Gastrocnemius medialis (tissue), 4 donors: Measurements from ENCODE around the gene ZNF134. TPM values are rescaled to one million over a fixed set of nuclear protein-coding genes. Genes with fewer than 3 reads are reported as not detected.

Experiments
- ATAC-seq, 2 donors: fragments of 150-250 bp; one replicate each; pipeline ENCODE4 v1.9.1; 2016
- DNase-seq, 2 donors: peaks; one replicate each; pipeline ENCODE4 v3.0.0-alpha.2; 2019
- H3K27ac ChIP-seq, 4 donors: fragments of 200-600 bp; sonication (generic); 1 replicate in 1 of 4; 2 replicates in 3 of 4; pipeline ENCODE4 v1.5.1; 2016 to 2018; ENCODE audit warnings: mild to moderate bottlenecking in 2 of 4, moderate library complexity in 1 of 4
- H3K27me3 ChIP-seq, 3 donors: fragments of 200-600 bp; sonication (generic) in 2 of 3; 1 replicate in 1 of 3; 2 replicates in 2 of 3; pipeline versions ENCODE4 v1.5.1 to v1.6.0; 2016 to 2019; ENCODE audit warnings: mild to moderate bottlenecking in 1 of 3, moderate library complexity in 1 of 3
- H3K36me3 ChIP-seq, 2 donors: fragments of 200-600 bp; sonication (generic) in 1 of 2; one replicate each; pipeline ENCODE4 v1.5.1; 2017 to 2018
- H3K4me1 ChIP-seq, 2 donors: fragments of 200-600 bp; sonication (generic) in 1 of 2; one replicate each; pipeline ENCODE4 v1.5.1; 2016 to 2017; ENCODE audit warnings: mild to moderate bottlenecking in 2 of 2
- H3K4me3 ChIP-seq, 4 donors: fragments of 200-600 bp; sonication (generic) in 3 of 4; 1 replicate in 1 of 4; 2 replicates in 3 of 4; pipeline ENCODE4 v1.5.1; 2016 to 2019; ENCODE audit warnings: mild to moderate bottlenecking in 2 of 4
- H3K9me3 ChIP-seq, 3 donors: fragments of 200-600 bp; sonication (generic) in 2 of 3; 1 replicate in 1 of 3; 2 replicates in 2 of 3; pipeline ENCODE4 v1.5.1; 2016 to 2019
- CTCF ChIP-seq, 5 experiments: fragments of 450-650 bp in 3 of 5; fragments of 200-600 bp in 2 of 5; sonication (generic) in 2 of 5; IDR thresholded peaks in 4 of 5; conservative IDR thresholded peaks in 1 of 5; 1 replicate in 4 of 5; 2 replicates in 1 of 5; pipeline ENCODE4 v1.5.1; 2016 to 2019; ENCODE audit warnings: antibody characterized with exemption in 5 of 5, mild to moderate bottlenecking in 3 of 5, moderate library complexity in 3 of 5
- in situ Hi-C, 4 donors: fragments of 200-750 bp; cut with MboI; loops; one replicate each; pipeline versions ENCODE4 v1.15.0 to v1.8.0; 2017; ENCODE audit warnings: low sequenced_read_pairs in 4 of 4
- intact Hi-C: fragments of 100-400 bp; cut with DNase I; formaldehyde crosslinking; loops from one replicate; pipeline ENCODE4 v1.15.1; 2023; ENCODE audit warnings: low total_unique reads
- total RNA-seq, 4 donors: library from RNA; depleted of rRNA; stranded (reverse); fragments of >200 nt; gene quantifications; one replicate each; pipeline versions ENCODE4 v1.1.0 to v1.2.3, GENCODE V29; 2016

The ZNF134 gene
- total RNA-seq, 4 donors from 2014 or later: 4.2 to 13.1 (median 8.0) TPM

- TF ChIP-seq CTCF (IDR thresholded peaks at IDR 0.05 in 4 of 5, conservative IDR thresholded peaks at IDR 0.05 in 1 of 5): no peak
- no peaks in the 10 kb centered on the region for H3K36me3 ChIP-seq
- no peak overlapping the region for H3K4me3 ChIP-seq
- in situ Hi-C loops (no loop called here), intact Hi-C loops (no loop called here)
- ATAC-seq: no peak
- peaks cover 0 to 8% (median 0%) of the 10 kb centered on the region in 3 donors for H3K27me3 ChIP-seq
- no peaks in the 10 kb centered on the region for H3K4me1 ChIP-seq
- no peak for DNase-seq
- H3K9me3 ChIP-seq: no peaks in the 10 kb centered on the region
- no peak overlapping the region for H3K27ac ChIP-seq
These were observed 58.4 kb downstream of the ZNF134 start for GRCh38 chr19:57672466-57672865.

Other genes with a start within 250 kb of the ZNF134 start
- 10 to 100 TPM in 1 of 4 donors, 1 to 10 TPM in 3; 6.1 to 10.4 (median 8.3) TPM for gene ZNF548, start 224.4 kb upstream of the ZNF134 start, total RNA-seq
- 1 to 10 TPM; 3.3 to 6.4 (median 5.4) TPM for gene ZNF17, start 203.1 kb upstream of the ZNF134 start, total RNA-seq
- 10 to 100 TPM in 1 of 4 donors, 1 to 10 TPM in 3; 3.1 to 11.4 (median 3.9) TPM for gene ZNF749, start 178.9 kb upstream of the ZNF134 start, total RNA-seq
- 1 to 10 TPM in 2 of 4 donors, under 1 TPM in 1, not detected in 1; 0.60 to 3.2 (median 1.3) TPM for gene VN1R1, start 157.1 kb upstream of the ZNF134 start, total RNA-seq
- gene ZNF772, start 136.7 kb upstream of the ZNF134 start, total RNA-seq: 10 to 100 TPM in 3 of 4 donors, 1 to 10 TPM in 1; 8.3 to 26.7 (median 17.6) TPM
- gene ZNF419, start 126.5 kb upstream of the ZNF134 start, total RNA-seq: 10 to 100 TPM in 2 of 4 donors, 1 to 10 TPM in 2; 4.6 to 25.2 (median 10.5) TPM
- 1 to 10 TPM; 1.2 to 6.5 (median 3.4) TPM for gene ZNF773, start 114.3 kb upstream of the ZNF134 start, total RNA-seq
- gene ZNF549, start 86.9 kb upstream of the ZNF134 start, total RNA-seq: 1 to 10 TPM; 1.7 to 3.4 (median 2.3) TPM
- 1 to 10 TPM in 3 of 4 donors, under 1 TPM in 1; 0.87 to 9.1 (median 2.6) TPM for gene ZNF550, start 54.4 kb upstream of the ZNF134 start, total RNA-seq
- gene ZNF416, start 35.3 kb upstream of the ZNF134 start, total RNA-seq: 1 to 10 TPM in 2 of 4 donors, under 1 TPM in 2; 0.87 to 2.0 (median 1.4) TPM
- 1 to 10 TPM in 2 of 4 donors, under 1 TPM in 2; 0.71 to 2.0 (median 1.1) TPM for gene ZIK1, start 30.1 kb upstream of the ZNF134 start, total RNA-seq
- 1 to 10 TPM in 3 of 4 donors, under 1 TPM in 1; 0.86 to 4.2 (median 3.4) TPM for gene ZNF530, start 14.4 kb upstream of the ZNF134 start, total RNA-seq
- gene ZNF211, start 18.9 kb downstream of the ZNF134 start, total RNA-seq: 1 to 10 TPM; 2.9 to 5.5 (median 4.3) TPM
- not detected for gene ZSCAN4, start 54.7 kb downstream of the ZNF134 start, total RNA-seq
- gene ZNF551, start 67.7 kb downstream of the ZNF134 start, total RNA-seq: 1 to 10 TPM in 3 of 4 donors, under 1 TPM in 1; 0.95 to 5.8 (median 2.4) TPM
- 1 to 10 TPM in 2 of 4 donors, under 1 TPM in 2; 0.49 to 2.8 (median 0.97) TPM for gene ZNF154, start 95.0 kb downstream of the ZNF134 start, total RNA-seq
- gene ZNF671, start 113.4 kb downstream of the ZNF134 start, total RNA-seq: 10 to 100 TPM in 1 of 4 donors, 1 to 10 TPM in 3; 3.9 to 10.1 (median 5.8) TPM
- 1 to 10 TPM; 5.0 to 8.1 (median 8.0) TPM for gene ZNF776, start 132.6 kb downstream of the ZNF134 start, total RNA-seq
- 10 to 100 TPM in 1 of 4 donors, 1 to 10 TPM in 3; 7.6 to 13.3 (median 9.2) TPM for gene ZNF586, start 155.4 kb downstream of the ZNF134 start, total RNA-seq
- 1 to 10 TPM; 1.2 to 2.3 (median 1.8) TPM for gene ZNF552, start 200.7 kb downstream of the ZNF134 start, total RNA-seq
- 1 to 10 TPM; 2.1 to 9.6 (median 6.3) TPM for gene ZNF587B, start 216.1 kb downstream of the ZNF134 start, total RNA-seq
- 1 to 10 TPM; 4.5 to 9.0 (median 5.5) TPM for gene ZNF587, start 235.6 kb downstream of the ZNF134 start, total RNA-seq